Karpas-422 (cell line): ENCODE data around the gene SMYD4. TPM values are rescaled to one million over a fixed set of nuclear protein-coding genes. Genes with fewer than 3 reads are reported as not detected.
A peak's percentile ranks its signal among the peaks of the same experiment; 100 is the strongest.
"Not testable (repeated sequence)": the region's sequence is repeated elsewhere in the genome, so short reads cannot be mapped to it uniquely, and the experiment has no call there.

Experiments used
- DNase-seq: peaks from one replicate; pipeline ENCODE4 v3.0.0-alpha.2; 2015
- H2AFZ ChIP-seq: fragments of 200-600 bp; sonication (generic); 2 replicates; pipeline ENCODE4 v1.6.1; 2014; ENCODE audit warnings: antibody characterized with exemption, low read length, mixed read lengths
- H3K27ac ChIP-seq: fragments of 200-600 bp; sonication (generic); 2 replicates; pipeline ENCODE4 v1.5.1; 2014; ENCODE audit warnings: mild to moderate bottlenecking, low read length, moderate library complexity
- H3K27me3 ChIP-seq: fragments of 200-600 bp; sonication (generic); 2 replicates; pipeline ENCODE4 v1.6.1; 2014; ENCODE audit warnings: low read length, mixed read lengths
- H3K36me3 ChIP-seq: fragments of 200-600 bp; sonication (generic); 2 replicates; pipeline ENCODE4 v1.6.1; 2014; ENCODE audit warnings: low read length, mixed read lengths; ENCODE audit not compliant: insufficient read depth
- H3K4me1 ChIP-seq: fragments of 200-600 bp; sonication (generic); 2 replicates; pipeline ENCODE4 v1.6.1; 2014; ENCODE audit warnings: mild to moderate bottlenecking, low read length, mixed read lengths
- H3K4me2 ChIP-seq: fragments of 200-600 bp; sonication (generic); 2 replicates; pipeline ENCODE4 v1.6.1; 2014; ENCODE audit warnings: low read length, low read depth, mild to moderate bottlenecking; ENCODE audit not compliant: poor library complexity, severe bottlenecking
- H3K4me3 ChIP-seq: fragments of 200-600 bp; sonication (generic); 2 replicates; pipeline ENCODE4 v1.5.1; 2014; ENCODE audit warnings: mild to moderate bottlenecking, antibody characterized with exemption, low read length, mixed read lengths
- H3K79me2 ChIP-seq: fragments of 200-600 bp; sonication (generic); 2 replicates; pipeline ENCODE4 v1.6.1; 2014; ENCODE audit warnings: mild to moderate bottlenecking, low read length, mixed read lengths
- H3K9ac ChIP-seq: fragments of 200-600 bp; sonication (generic); 2 replicates; pipeline ENCODE4 v1.6.0; 2014; ENCODE audit warnings: low read length
- H3K9me2 ChIP-seq: fragments of 200-600 bp; sonication (generic), shearing (Covaris generic); replicated peaks from 2 replicates; pipeline ENCODE4 v1.6.0; 2014; ENCODE audit warnings: mild to moderate bottlenecking, low read length, moderate library complexity; ENCODE audit not compliant: insufficient read depth
- H3K9me3 ChIP-seq: fragments of 300-700, 200-600 bp; sonication (generic); 2 replicates; pipeline ENCODE4 v1.6.1; 2014; ENCODE audit warnings: low read length, mixed read lengths
- H4K20me1 ChIP-seq: fragments of 200-600 bp; sonication (generic); 2 replicates; pipeline ENCODE4 v1.6.1; 2014; ENCODE audit warnings: mild to moderate bottlenecking, antibody characterized with exemption, low read length, low read depth; ENCODE audit not compliant: insufficient read depth
- total RNA-seq: library from RNA; depleted of rRNA; stranded (reverse); fragments of >200 nt; shearing (Covaris generic); gene quantifications from 2 replicates; pipeline ENCODE4 v1.2.3, GENCODE V29; 2014; ENCODE audit warnings: low replicate concordance

SMYD4 gene
- total RNA-seq, 1 experiment from 2014 or later, result 13.9 TPM

DNA sequence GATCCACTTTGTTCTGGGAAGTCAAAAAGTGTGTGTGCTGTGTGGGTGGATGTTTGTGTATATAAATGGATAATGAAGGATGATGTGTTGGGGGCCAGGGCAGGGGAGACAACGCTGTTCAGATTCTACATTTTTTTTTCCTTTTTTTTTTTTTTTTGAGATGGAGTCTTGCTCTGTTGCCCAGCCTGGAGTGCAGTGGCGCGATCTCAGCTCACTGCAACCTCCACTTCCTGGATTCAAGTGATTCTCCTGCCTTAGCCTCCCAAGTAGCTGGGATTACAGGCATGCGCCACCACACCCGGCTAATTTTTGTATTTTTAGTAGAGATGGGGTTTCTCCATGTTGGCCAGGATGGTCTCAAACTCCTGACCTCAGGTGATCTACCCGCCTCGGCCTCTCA is 65.0 kb downstream of the SMYD4 start:
- H3K4me2 ChIP-seq, H3K79me2 ChIP-seq, H3K9ac ChIP-seq, DNase-seq, H4K20me1 ChIP-seq, H3K27me3 ChIP-seq, H3K4me3 ChIP-seq, H3K36me3 ChIP-seq, H3K27ac ChIP-seq, H2AFZ ChIP-seq, H3K9me3 ChIP-seq, H3K9me2 ChIP-seq: not testable (repeated sequence)
- H3K4me1 ChIP-seq, result peaks cover 20% of the 10 kb centered on the region

- Histone ChIP-seq H3K27ac (no peak overlapping the region), H3K4me1 (peaks cover 16% of the 10 kb centered on the region), H3K4me3 (no peak overlapping the region), H3K4me2 (no peak overlapping the region), H3K36me3 (no peaks in the 10 kb centered on the region), H4K20me1 (no peaks in the 10 kb centered on the region), H2AFZ (no peak overlapping the region), H3K9me3 (no peaks in the 10 kb centered on the region), H3K9ac (no peak overlapping the region), H3K27me3 (no peaks in the 10 kb centered on the region), H3K9me2 (no peaks in the 10 kb centered on the region), H3K79me2 (no peaks in the 10 kb centered on the region)
- DNase-seq, result no peak
Observed at GRCh38 chr17:1764284-1764683, 65.4 kb downstream of the SMYD4 start.

GRCh38 chr17:1762901-1763898 is 66.5 kb downstream of the SMYD4 start:
- no peak overlapping the region; the same call in 1 of the 2 replicates for H3K4me3 ChIP-seq
- H3K9me3 ChIP-seq, result no peaks in the 10 kb centered on the region
- H2AFZ ChIP-seq, result no peak overlapping the region; the same call in 1 of the 2 replicates
- H4K20me1 ChIP-seq, result no peaks in the 10 kb centered on the region
- H3K9ac ChIP-seq, result peak overlapping the region; percentile 27; the same call in 1 of the 2 replicates
- H3K4me1 ChIP-seq, result peaks cover 15% of the 10 kb centered on the region
- no peaks in the 10 kb centered on the region for H3K79me2 ChIP-seq
- no peak overlapping the region for H3K27ac ChIP-seq
- no peak for DNase-seq
- H3K4me2 ChIP-seq, result peak overlapping the region; percentile 2
- H3K36me3 ChIP-seq, result no peaks in the 10 kb centered on the region
- H3K27me3 ChIP-seq, result no peaks in the 10 kb centered on the region
- H3K9me2 ChIP-seq, result no peaks in the 10 kb centered on the region

DNA sequence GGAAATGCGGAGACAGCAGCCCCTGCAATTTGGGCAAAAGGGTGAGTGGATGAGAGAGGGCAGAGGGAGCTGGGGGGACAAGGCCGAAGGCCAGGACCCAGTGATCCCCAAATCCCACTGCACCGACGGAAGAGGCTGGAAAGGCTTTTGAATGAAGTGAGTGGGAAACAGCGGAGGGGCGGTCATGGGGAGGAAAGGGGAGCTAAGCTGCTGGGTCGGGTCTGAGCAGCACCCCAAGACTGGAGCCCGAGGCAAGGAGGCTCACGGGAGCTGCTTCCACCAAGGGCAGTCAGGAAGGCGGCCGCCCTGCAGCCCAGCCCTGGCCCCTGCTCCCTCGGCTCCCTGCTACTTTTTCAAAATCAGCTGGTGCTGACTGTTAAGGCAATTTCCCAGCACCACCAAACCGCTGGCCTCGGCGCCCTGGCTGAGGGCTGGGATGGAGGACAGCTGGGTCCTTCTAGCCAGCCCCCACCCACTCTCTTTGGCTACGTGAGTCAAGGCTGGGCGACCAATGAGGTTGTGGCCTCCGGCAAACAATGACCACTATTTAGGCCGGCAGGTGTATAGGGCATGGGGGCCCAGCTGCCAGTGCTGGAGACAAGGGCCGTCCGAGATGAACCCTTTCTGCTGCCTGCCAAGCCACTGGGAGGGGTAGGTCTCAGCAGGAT is 67.3 kb downstream of the SMYD4 start:
- Histone ChIP-seq H3K4me2 (peak overlapping the region; percentile 20), H4K20me1 (no peaks in the 10 kb centered on the region), H3K9ac (peak overlapping the region; percentile 27; the same call in 1 of the 2 replicates), H3K79me2 (no peaks in the 10 kb centered on the region), H3K4me1 (peaks cover 15% of the 10 kb centered on the region), H3K4me3 (no peak overlapping the region; the same call in 1 of the 2 replicates), H3K9me2 (no peaks in the 10 kb centered on the region), H2AFZ (no peak overlapping the region; the same call in 1 of the 2 replicates), H3K36me3 (no peaks in the 10 kb centered on the region), H3K27ac (no peak overlapping the region), H3K9me3 (no peaks in the 10 kb centered on the region), H3K27me3 (no peaks in the 10 kb centered on the region)
- no peak for DNase-seq

GRCh38 chr17:1759529-1759928 is 70.2 kb downstream of the SMYD4 start:
- Histone ChIP-seq H3K27ac (no peak overlapping the region), H3K9ac (no peak overlapping the region), H3K36me3 (no peaks in the 10 kb centered on the region), H3K79me2 (no peaks in the 10 kb centered on the region), H3K9me2 (no peaks in the 10 kb centered on the region), H3K27me3 (no peaks in the 10 kb centered on the region), H2AFZ (no peak overlapping the region), H3K4me2 (no peak overlapping the region), H3K9me3 (no peaks in the 10 kb centered on the region), H3K4me3 (no peak overlapping the region), H3K4me1 (peaks cover 15% of the 10 kb centered on the region), H4K20me1 (no peaks in the 10 kb centered on the region)
- no peak for DNase-seq

GRCh38 chr17:1758807-1759206 is 70.9 kb downstream of the SMYD4 start:
- no peaks in the 10 kb centered on the region for H3K36me3 ChIP-seq
- H3K9ac ChIP-seq, result no peak overlapping the region
- H3K9me3 ChIP-seq, result no peaks in the 10 kb centered on the region
- H3K27ac ChIP-seq, result no peak overlapping the region
- no peaks in the 10 kb centered on the region for H3K27me3 ChIP-seq
- H3K79me2 ChIP-seq, result no peaks in the 10 kb centered on the region
- no peaks in the 10 kb centered on the region for H3K9me2 ChIP-seq
- H2AFZ ChIP-seq, result no peak overlapping the region
- no peaks in the 10 kb centered on the region for H4K20me1 ChIP-seq
- H3K4me1 ChIP-seq, result peaks cover 15% of the 10 kb centered on the region
- no peak for DNase-seq
- no peak overlapping the region for H3K4me3 ChIP-seq
- no peak overlapping the region for H3K4me2 ChIP-seq

GRCh38 chr17:1755827-1756262 is 73.9 kb downstream of the SMYD4 start:
- no peak overlapping the region for H3K4me2 ChIP-seq
- H3K36me3 ChIP-seq, result no peaks in the 10 kb centered on the region
- no peaks in the 10 kb centered on the region for H3K9me3 ChIP-seq
- H2AFZ ChIP-seq, result no peak overlapping the region
- no peak overlapping the region for H3K27ac ChIP-seq
- no peaks in the 10 kb centered on the region for H3K79me2 ChIP-seq
- no peaks in the 10 kb centered on the region for H4K20me1 ChIP-seq
- H3K27me3 ChIP-seq, result no peaks in the 10 kb centered on the region
- H3K4me1 ChIP-seq, result 0 out of 2 replicates have a peak, but pooled peaks cover 3% of the 10 kb centered on the region
- no peak overlapping the region for H3K9ac ChIP-seq
- DNase-seq, result no peak
- H3K9me2 ChIP-seq, result no peaks in the 10 kb centered on the region
- H3K4me3 ChIP-seq, result no peak overlapping the region

GRCh38 chr17:1755252-1755826 is 74.4 kb downstream of the SMYD4 start:
- no peaks in the 10 kb centered on the region for H3K36me3 ChIP-seq
- H3K4me1 ChIP-seq, result 0 out of 2 replicates have a peak, but pooled peaks cover 3% of the 10 kb centered on the region
- no peak overlapping the region for H2AFZ ChIP-seq
- H3K27ac ChIP-seq, result no peak overlapping the region
- H3K4me3 ChIP-seq, result no peak overlapping the region
- no peaks in the 10 kb centered on the region for H4K20me1 ChIP-seq
- H3K9ac ChIP-seq, result no peak overlapping the region
- H3K9me2 ChIP-seq, result no peaks in the 10 kb centered on the region
- DNase-seq, result no peak
- no peaks in the 10 kb centered on the region for H3K79me2 ChIP-seq
- H3K4me2 ChIP-seq, result no peak overlapping the region
- H3K27me3 ChIP-seq, result no peaks in the 10 kb centered on the region
- H3K9me3 ChIP-seq, result no peaks in the 10 kb centered on the region
